Measurements from ENCODE around the gene THAP8. TPM values are rescaled to one million over a fixed set of nuclear protein-coding genes. Genes with fewer than 3 reads are reported as not detected.

The THAP8 gene
- total and polyA plus RNA-seq, 10 of the 15 experiments (the other 5 are each of a cell fraction or from before 2014, with no cell fraction given): 0.24 to 4.4 (median 2.6) TPM

GRCh38 chr19:36046443-36047050, 7.5 kb downstream of the THAP8 start (continued):
- TF ChIP-seq BHLHE40 (IDR thresholded peaks at IDR 0.05; ENCODE audit: borderline replicate concordance in 1 of 2, low read depth in 2 of 2, low read length in 1 of 2) (no peak), RFX5 (IDR thresholded peaks at IDR 0.05; ENCODE audit: low read depth, low read length) (no peak), ZNF24 (IDR thresholded peaks at IDR 0.05) (no peak)

DNA sequence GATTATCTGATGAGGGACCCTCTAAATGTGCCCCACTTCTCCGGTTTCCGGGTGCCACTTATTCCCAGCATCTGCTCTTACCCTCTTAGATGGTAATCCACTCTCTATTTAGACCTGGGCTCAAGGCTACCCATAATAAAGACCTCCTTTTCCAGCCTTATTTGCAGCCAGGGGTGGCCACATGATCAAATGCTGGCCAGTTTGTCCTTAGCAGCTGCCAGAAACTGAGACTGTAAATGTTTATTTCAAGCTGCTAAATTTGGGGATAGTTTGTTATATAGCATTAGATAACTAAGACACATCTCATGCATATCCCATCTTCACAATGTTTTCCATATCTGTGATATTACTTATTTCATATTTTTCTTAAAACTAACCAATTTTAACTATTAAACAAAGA, 10.1 kb downstream of the THAP8 start:
- no peak overlapping the region for H3K27ac ChIP-seq (ENCODE audit: control insufficient read depth, insufficient read depth)
- in situ Hi-C loops (cut with MboI): no loop called here
- H3K9me3 ChIP-seq (replicated peaks; ENCODE audit: control insufficient read depth, insufficient read depth, low read length): no peaks in the 10 kb centered on the region
- H4K20me1 ChIP-seq (ENCODE audit: control insufficient read depth, insufficient read depth): no peaks in the 10 kb centered on the region
- TF ChIP-seq MXI1 (IDR thresholded peaks at IDR 0.05; ENCODE audit: low read depth, low read length): no peak
- TF ChIP-seq, protein P1, sequence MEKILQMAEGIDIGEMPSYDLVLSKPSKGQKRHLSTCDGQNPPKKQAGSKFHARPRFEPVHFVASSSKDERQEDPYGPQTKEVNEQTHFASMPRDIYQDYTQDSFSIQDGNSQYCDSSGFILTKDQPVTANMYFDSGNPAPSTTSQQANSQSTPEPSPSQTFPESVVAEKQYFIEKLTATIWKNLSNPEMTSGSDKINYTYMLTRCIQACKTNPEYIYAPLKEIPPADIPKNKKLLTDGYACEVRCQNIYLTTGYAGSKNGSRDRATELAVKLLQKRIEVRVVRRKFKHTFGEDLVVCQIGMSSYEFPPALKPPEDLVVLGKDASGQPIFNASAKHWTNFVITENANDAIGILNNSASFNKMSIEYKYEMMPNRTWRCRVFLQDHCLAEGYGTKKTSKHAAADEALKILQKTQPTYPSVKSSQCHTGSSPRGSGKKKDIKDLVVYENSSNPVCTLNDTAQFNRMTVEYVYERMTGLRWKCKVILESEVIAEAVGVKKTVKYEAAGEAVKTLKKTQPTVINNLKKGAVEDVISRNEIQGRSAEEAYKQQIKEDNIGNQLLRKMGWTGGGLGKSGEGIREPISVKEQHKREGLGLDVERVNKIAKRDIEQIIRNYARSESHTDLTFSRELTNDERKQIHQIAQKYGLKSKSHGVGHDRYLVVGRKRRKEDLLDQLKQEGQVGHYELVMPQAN (conservative IDR thresholded peaks at IDR 0.05): no peak
- TF ChIP-seq EZH2 (IDR thresholded peaks at IDR 0.05; ENCODE audit: borderline replicate concordance, control insufficient read depth, low read depth, low read length): no peak
- no peak for TF ChIP-seq POU2F2 (IDR thresholded peaks at IDR 0.05; ENCODE audit: borderline replicate concordance, low read depth, low read length)
- TF ChIP-seq, protein P2, sequence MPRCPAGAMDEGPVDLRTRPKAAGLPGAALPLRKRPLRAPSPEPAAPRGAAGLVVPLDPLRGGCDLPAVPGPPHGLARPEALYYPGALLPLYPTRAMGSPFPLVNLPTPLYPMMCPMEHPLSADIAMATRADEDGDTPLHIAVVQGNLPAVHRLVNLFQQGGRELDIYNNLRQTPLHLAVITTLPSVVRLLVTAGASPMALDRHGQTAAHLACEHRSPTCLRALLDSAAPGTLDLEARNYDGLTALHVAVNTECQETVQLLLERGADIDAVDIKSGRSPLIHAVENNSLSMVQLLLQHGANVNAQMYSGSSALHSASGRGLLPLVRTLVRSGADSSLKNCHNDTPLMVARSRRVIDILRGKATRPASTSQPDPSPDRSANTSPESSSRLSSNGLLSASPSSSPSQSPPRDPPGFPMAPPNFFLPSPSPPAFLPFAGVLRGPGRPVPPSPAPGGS (IDR thresholded peaks at IDR 0.05; ENCODE audit: borderline replicate concordance, insufficient read depth, low read depth, low read length, poor library complexity, severe bottlenecking): no peak
- TF ChIP-seq CBX5 (IDR thresholded peaks at IDR 0.05; ENCODE audit: low read depth): no peak
- TF ChIP-seq KLF5 (IDR thresholded peaks at IDR 0.05; ENCODE audit: partially characterized antibody): no peak
- TF ChIP-seq JUND (IDR thresholded peaks at IDR 0.05; ENCODE audit: low read depth, low read length): no peak
- TF ChIP-seq POLR2AphosphoS2 (IDR thresholded peaks at IDR 0.05; ENCODE audit: low read depth, low read length): no peak
- TF ChIP-seq RFX5 (IDR thresholded peaks at IDR 0.05; ENCODE audit: low read depth, low read length): no peak
- RAD21 ChIA-PET (ENCODE audit: unreplicated experiment): no interaction called here
- WGBS (ENCODE audit: insufficient coverage, insufficient replicate concordance, low lambda C conversion rate, missing lambda C conversion rate): 100% methylated on average over 2 of the region's 2 CpGs
- H3K4me1 ChIP-seq (ENCODE audit: control insufficient read depth, insufficient read depth, low read length): no peaks in the 10 kb centered on the region
- no peak overlapping the region for H3K4me3 ChIP-seq
- H3K79me2 ChIP-seq (ENCODE audit: control insufficient read depth, insufficient read depth, low read length): no peaks in the 10 kb centered on the region
- no peak for FAIRE-seq
- no peak for ATAC-seq
- BruUV-seq (replicated peaks): no TSS peak
- POLR2A ChIA-PET: no interaction called here
- H2AFZ ChIP-seq (ENCODE audit: control insufficient read depth, low read depth, low read length): no peak overlapping the region
- no peak overlapping the region for H3K4me2 ChIP-seq (ENCODE audit: control insufficient read depth, insufficient read depth)
- peaks cover 0 to 2% of the 10 kb centered on the region in 2 experiments; a peak in 2 of 4 replicates for H3K36me3 ChIP-seq (ENCODE audit: control insufficient read depth in 2 of 2, insufficient read depth in 2 of 2, low read length in 1 of 2)
- no peak overlapping the region for H3K9ac ChIP-seq (ENCODE audit: control insufficient read depth, insufficient read depth, low read length)
- intact Hi-C loops (cut with micrococcal nuclease; ENCODE audit: unreplicated experiment): no loop called here
- CTCF ChIA-PET: no interaction called here
- no peaks in the 10 kb centered on the region for H3K27me3 ChIP-seq (replicated peaks in 1 of 2; ENCODE audit: control insufficient read depth in 2 of 2, insufficient read depth in 2 of 2, low read length in 1 of 2)
- SMC1A ChIA-PET (ENCODE audit: uncharacterized antibody, unreplicated experiment): interaction anchor here (0.7 to 1.6 kb wide), 2 partner anchors 30 to 34 kb away, joined by 3 to 5 read pairs; partner anchors contain the start of gene ALKBH6
- no peak for DNase-seq (ENCODE audit: low read depth, low spot score)
